ENCODE data around the gene TXLNA.
"Not testable (repeated sequence)": the region's sequence is repeated elsewhere in the genome, so short reads cannot be mapped to it uniquely, and the experiment has no call there.

The TXLNA gene

GRCh38 chr1:32179443-32180185 is at the start of gene TXLNA:
Gene TXLNA (plus strand): TSS chr1:32179675. CDS start chr1:32180346, 671 bp downstream.
- peak; percentile 86 to 87 for DNase-seq

GRCh38 chr1:32133950-32134280 is 45.6 kb upstream of the TXLNA start:
- not testable (repeated sequence) for DNase-seq

GRCh38 chr1:32137111-32137510 is 42.4 kb upstream of the TXLNA start:
- DNase-seq, result no peak

GRCh38 chr1:32138965-32139364 is 40.5 kb upstream of the TXLNA start:
- no peak for DNase-seq

GRCh38 chr1:32142446-32143301 is 36.8 kb upstream of the TXLNA start:
- no peak for DNase-seq

GRCh38 chr1:32143302-32143695 is 36.2 kb upstream of the TXLNA start:
- DNase-seq, result not testable (repeated sequence)

- DNase-seq, result no peak
These were observed 35.4 kb upstream of the TXLNA start for GRCh38 chr1:32144033-32144432.

GRCh38 chr1:32147799-32148198 is 31.7 kb upstream of the TXLNA start:
- DNase-seq, result not testable (repeated sequence)

GRCh38 chr1:32150847-32151246 is 28.6 kb upstream of the TXLNA start:
- no peak for DNase-seq

GRCh38 chr1:32151319-32151787 is 28.1 kb upstream of the TXLNA start:
- no peak for DNase-seq

GRCh38 chr1:32159189-32159588 is 20.3 kb upstream of the TXLNA start:
- no peak for DNase-seq

- no peak for DNase-seq
These were observed 16.1 kb upstream of the TXLNA start for GRCh38 chr1:32163405-32163804.

- not testable (repeated sequence) for DNase-seq
These were observed 13.8 kb upstream of the TXLNA start for GRCh38 chr1:32165633-32166032.

GRCh38 chr1:32170991-32171390 is 8.5 kb upstream of the TXLNA start:
- DNase-seq, result no peak

GRCh38 chr1:32172621-32173245 is 6.7 kb upstream of the TXLNA start:
- no peak for DNase-seq

GRCh38 chr1:32178380-32179192 is 889 bp upstream of the TXLNA start:
- peak; percentile 74 to 80 for DNase-seq

GRCh38 chr1:32179193-32179442 is 357 bp upstream of the TXLNA start:
- no peak for DNase-seq

GRCh38 chr1:32180186-32181060 is 948 bp downstream of the TXLNA start:
- no peak for DNase-seq

- no peak for DNase-seq
These were observed 1.6 kb downstream of the TXLNA start for GRCh38 chr1:32181065-32181464.

GRCh38 chr1:32181563-32181962 is 2.1 kb downstream of the TXLNA start:
- no peak for DNase-seq

GRCh38 chr1:32182060-32182459 is 2.6 kb downstream of the TXLNA start:
- no peak for DNase-seq

- DNase-seq, result no peak
These were observed 5.2 kb downstream of the TXLNA start for GRCh38 chr1:32184650-32185049.
